Stimulated activated CD8-positive, alpha-beta memory T cell treated with anti-CD3 and anti-CD28 coated beads, Interleukin-7, amount 100 ng/mL, for 1 hour (primary cell): ENCODE measurements around the gene RPS6KA2.
A peak's percentile ranks its signal among the peaks of the same experiment; 100 is the strongest.
"Not testable (repeated sequence)": the region's sequence is repeated elsewhere in the genome, so short reads cannot be mapped to it uniquely, and the experiment has no call there.

Experiments
- DNase-seq, 2 donors: peaks; one replicate each; pipeline ENCODE4 v3.0.0-alpha.2; 2020; ENCODE audit warnings: low read depth in 2 of 2

The RPS6KA2 gene

DNA sequence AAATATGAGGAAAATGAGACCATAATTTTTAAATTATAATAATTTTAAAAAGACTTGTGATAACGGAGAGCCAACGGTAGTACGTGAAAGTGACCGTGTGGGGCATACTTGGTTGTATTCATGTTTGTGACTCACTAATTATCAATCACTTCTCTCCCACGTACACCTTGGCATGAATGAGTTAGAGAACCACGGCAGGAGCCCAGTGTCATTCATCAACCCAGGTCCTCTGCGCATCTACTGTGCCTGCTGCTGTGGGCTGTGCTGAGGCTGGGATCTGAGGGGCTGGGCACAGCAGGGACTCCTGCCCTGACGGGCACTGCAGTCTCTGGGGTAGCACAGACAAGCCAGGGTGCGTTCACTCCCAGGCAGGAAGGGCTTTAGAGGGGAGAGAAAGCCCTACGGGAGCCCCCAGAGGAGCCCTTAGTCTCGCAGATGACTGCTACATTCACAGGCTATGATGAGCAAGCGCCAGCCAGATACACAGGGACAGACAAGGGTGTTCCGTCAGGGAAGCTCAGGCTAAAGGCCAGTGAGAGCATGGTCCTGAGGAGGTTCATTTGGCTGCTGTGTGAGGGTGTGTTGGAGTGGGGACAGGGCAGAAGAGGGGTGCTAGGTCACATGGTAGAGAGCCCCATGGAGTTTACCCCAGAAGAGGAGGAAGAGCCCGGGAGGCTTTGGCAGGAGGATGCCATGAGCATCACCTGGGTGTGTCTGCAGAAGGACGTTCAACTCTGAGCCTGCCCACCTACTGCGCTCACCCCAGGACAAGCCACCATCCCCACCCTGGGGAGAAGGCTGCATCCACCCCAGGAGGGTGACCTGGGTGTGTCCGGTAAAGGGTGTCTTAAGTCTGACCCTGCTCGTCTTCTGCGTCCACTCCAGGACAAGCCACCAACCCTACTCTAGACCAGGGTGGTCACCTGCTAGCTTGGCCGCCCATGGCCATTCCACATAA is 8.2 kb upstream of the RPS6KA2 start:
- DNase-seq = no peak

DNA sequence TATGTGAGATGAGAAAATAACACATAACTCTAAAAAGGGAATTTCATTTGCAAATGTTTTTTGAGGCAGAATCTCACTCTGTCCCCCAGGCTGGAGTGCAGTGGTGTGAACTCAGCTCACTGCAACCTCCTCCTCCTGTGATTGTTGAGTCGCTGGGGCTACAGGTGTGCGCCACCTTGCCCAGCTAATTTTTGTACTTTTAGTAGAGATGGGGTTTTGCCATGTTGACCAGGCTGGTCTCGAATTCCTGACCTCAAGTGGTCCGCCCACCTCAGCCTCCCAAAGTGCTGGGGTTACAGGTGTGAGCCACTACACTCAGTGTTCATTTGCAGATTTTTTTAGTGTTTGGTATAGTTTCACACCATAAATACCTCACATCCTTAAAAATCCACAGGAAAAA is 7.5 kb upstream of the RPS6KA2 start:
- not testable (repeated sequence) for DNase-seq

DNA sequence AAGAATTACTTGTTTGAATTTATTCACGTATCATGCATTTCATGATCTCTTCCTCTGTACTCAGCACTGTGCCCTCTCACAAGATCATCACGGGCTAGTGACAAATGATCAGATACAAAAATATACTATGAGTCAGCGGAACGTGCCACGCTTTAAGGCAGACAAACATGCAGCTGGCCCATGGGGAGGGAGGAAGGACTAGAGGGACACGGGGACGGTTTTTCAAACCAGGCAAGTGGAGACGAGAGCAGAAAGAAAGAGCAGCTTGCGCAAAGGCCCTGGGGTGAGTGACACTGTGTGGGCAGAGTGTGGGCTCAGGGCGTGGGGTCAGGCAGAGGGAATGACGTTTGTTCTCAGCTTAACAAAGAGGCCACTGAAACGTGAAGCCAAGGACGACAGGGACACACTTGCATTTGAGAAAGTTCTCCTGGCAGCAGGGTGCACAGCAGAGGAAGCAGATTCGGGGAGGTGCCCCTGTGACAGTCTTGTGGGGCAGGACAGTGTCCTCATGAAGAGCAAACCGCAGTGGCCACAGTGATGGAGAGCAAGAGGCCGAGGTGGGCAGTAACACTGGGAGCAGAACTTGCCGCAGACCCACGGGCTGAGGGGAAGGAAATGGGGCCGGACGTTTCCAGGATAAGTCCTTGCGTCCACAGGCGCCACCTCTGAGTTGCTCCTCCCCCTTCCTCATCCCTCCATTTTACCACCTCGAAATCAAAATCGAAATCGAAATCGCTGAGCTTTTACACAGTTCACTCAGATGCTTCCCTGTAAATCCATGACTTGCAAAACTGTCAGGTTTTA is 6.9 kb upstream of the RPS6KA2 start:
- DNase-seq = no peak

DNA sequence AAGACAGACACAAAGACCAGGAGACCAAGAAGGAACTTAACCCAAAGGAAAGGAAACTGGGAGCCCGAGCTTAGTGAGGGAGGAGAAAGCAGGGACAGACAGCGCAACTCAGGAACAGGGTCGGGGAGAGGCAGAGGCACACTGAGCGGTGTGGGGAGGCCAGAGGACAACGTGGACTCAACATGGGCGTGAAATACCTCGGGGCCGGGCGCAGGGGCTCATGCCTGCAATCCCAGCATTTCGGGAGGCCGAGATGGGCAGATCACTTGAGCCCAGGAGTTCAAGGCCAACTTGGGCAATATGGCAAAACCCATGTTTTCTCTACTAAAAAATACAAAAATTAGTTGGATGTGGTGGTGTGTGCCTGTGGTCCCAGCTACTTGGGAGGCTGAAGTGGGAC is 5.7 kb upstream of the RPS6KA2 start:
- no peak for DNase-seq

DNA sequence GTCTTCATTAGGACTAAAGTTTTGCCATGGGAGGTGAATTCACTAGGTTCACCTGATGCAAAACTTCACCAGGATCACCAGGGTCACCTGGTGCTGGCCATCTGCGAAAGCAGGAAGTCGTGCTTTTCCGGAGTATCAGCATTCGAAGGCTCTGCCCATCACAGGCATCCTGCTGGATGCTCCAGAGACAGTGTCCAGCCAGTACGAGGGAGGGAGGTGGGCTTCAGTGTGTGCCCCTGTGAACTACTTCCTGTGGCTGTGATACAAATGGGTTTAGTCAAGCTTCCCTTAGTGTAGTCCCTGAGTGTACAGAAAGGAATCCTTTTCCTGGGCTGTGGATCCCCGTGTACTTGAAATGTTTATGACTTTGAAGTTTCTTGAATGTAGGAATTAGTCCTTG is 3.4 kb upstream of the RPS6KA2 start:
- no peak for DNase-seq

DNA sequence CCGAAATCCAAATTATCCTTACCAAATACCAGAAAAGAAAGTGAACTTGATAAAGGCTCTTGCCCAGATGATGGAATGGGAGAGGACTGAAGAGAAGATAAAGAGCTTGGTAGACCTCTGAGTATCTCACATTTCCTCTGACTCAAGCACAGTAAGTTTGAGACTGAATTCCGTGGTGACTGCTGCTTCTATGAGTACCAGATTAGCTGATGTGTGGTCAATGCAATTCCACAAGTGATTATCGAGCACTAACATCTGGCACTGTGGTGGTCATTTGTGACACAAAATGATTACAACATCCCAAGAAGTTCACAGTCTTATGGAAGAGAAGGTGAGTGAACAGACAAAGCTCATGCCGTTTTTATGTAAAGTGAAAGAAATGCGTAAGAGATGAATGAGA is 2.6 kb upstream of the RPS6KA2 start:
- DNase-seq = no peak

DNA sequence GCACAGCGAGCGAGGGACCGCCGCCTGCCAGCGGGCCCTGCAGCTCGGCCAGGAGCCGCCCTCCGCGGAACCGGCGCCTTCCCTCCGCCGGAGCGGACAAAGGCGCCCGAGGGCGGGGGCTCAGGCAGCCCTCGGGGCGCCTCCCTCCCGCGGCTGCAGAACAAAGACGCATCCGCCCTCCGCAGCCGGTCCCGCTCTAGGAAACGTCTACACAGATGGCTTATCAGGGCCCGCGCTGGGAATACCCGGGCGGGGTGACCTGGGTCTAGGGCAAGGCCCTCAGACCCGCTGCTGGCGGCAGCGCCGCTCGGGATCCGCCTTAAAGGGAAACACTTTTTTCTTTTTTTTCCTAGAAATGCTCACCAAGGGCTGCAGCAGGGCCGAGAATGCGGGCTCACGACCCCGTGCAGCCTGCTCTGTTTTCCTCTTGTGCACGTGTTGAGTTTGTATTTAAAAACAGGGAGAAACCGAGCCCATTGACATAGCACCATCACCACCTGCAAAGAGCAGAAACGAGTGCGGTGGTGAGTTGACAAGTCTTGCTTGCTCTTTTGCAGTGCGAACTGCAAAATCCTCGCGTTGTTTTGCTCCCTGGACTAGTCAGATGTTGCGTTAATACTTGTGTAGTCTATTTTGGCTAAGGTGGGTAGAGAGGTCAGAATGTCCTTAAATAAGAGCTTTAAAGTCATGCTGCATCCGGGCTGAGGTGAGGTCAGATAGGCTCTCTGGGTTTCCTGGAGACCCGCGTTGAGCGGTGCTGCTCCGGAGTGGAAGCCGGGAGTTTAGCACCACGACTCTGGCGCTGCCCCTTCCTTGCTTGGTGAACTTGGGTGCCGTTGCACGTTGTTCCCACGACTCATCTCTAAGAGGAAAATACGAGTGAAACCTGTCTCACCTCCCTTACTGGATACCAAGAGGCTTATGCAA is 1.1 kb upstream of the RPS6KA2 start:
- DNase-seq = peak; percentile 4 to 13

DNA sequence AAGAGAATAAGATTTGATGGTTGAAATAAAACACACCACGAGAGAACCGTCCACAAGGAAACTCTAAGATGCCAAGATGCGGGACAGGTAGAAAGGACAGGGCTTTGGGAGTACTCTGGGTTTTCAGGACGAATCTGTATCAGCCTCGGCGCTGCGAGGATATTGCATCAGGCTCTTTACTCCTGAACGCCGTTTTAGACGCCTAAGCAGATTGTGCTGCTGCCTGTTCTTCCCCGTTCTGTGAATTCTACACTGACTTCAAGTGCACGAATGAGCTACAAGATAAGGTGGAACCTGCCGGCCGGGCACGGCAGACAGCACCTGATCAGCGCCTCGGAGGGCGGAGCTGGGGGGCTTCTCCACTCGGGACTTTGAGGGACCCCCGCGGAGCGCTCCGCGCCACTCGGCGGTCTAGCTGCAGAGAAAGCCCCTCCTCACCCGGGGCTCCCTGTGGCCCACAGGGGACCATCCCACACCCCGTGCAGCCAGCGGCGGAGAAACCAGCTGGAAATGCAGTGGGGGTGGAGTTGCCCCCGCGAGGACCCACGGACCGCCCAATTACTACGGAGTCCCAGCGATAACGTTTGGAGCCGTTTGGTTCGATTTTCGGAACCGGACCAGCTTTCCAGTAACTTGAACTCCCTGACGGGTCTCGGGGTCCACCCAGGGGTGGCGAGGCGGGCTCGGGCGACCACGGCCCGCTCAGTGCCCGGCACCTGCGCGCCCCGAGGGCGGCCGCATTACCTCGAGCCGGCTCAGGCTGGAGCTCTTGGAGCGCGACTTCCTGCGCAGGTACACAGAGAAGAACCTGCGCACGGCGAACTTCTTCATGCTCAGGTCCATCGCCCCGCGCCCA is 646 bp downstream of the RPS6KA2 start:
- DNase-seq = peak in 1 of 2 donors; percentile 11

DNA sequence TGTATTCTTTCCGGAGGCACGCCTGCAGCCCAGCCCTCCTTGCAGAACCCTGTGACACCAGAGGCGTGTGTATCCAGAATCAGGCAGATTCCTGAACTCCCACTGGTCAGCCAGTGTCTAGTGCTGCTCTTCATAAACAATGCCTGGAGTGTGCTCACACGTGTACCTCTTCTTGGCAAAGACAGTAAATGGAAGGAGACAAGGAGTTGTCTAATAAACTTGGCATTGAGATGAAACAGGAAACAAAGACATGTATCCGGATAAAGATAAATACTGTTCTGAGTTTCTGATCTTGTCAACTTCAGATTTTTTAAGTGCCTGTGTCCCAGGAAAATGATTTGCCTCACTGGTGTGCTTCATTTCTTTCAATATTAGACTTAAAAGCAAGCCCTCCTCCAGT is 1.7 kb downstream of the RPS6KA2 start:
- DNase-seq = no peak

DNA sequence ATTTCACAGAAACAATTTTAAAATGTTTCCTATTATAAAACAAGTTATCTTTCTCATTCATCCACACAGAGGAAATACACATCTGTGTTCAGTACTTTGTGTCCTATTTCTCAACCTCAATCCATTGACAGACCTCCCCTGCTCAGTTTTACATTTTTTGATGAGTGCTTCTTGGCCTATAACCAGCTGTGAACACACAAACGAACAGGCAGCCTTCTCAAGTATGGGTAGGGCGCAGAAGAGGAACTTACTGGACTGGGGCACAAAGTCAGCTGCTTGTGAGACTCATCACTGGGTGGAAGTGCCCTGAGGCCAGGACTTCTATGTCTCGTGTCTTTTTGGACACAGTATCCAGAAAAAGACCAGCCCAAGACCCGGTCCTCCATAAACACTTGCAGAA is 2.8 kb downstream of the RPS6KA2 start:
- no peak for DNase-seq

DNA sequence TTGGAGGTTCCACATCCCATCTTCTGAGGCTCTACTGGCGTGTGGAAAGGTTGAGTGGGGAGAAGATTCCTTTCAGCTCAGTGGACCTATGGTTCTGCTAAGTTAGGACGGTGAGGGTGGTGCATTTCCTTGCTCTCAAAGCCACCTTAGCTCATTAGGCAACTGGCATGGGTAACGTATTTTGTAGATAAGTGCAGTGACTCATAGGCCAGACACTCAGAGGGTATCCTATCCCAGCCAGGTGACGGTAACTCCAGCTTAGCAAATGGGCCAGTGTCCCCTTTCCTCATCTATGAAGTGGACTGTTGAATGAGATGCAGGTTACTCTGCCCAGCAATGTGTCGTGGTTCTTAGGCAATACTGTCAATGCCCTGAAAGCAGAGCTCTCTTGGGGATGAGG is 3.7 kb downstream of the RPS6KA2 start:
- no peak for DNase-seq

DNA sequence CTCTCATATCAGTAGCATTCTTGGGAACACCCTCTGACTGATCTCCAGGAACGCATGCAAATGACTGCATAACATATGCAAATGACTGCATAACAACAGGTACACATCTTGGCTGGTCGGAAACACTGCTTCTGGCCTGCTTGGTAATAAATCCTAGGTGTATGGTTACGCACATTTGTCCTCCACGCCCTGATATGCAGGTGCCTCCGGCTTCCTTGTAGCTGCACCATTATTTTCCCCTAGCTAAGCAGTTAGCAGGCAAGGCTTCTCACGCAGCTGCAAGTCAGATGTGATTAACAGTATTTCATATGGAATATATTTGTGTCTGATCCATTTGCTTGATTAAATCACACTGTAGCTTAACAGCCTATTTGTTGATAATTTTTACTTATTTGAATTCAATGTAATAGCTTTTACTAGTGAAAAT is 5.9 kb downstream of the RPS6KA2 start:
- DNase-seq = no peak

DNA sequence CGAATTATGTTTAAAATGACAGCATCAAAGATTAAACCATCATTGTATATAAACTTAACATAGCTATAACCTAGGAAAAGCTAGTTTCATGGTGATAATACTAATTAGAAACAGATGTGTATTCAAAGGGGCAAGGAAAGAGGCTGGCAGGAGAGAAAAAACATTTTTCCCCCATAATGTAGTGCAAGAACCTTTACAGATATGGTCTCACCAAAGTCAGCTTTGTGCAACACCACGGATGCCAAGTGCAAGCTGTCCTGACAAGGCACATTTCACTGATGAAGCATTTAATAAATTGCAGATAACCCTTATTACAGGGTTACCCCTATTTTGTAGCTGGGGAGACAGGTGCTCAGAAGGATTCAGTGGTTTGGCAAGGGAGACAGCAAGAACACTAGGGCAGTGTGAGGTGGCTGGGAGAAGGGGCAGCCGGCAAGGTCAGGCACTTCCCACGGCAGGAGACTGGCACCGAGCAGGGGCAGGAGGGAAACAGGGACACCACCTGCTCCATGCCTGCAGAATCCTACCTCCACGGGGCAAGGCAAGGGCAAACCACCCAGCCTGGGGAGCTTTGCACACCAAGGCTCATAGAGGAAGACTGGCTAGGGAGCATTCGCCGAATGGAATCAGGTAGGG is 6.5 kb downstream of the RPS6KA2 start:
- DNase-seq = no peak

DNA sequence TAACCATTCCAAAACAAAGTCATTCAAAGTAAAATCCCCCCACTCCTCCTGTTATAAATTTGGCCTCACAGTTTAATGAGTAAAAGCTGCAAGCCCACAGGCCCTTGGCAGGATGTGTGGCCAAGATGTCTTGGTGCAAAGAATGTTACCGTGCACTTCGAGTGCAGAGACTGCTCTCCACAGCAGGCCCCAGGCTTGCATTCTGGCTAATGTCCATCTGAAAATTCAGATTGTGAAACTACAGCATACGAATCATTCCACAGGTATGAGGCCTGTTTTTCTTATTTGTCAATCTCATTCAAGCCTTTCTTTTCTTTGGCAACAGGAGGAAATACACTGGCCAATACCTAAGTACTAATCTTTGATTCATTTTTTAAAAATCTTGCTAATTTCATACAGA is 7.1 kb downstream of the RPS6KA2 start:
- DNase-seq = no peak

DNA sequence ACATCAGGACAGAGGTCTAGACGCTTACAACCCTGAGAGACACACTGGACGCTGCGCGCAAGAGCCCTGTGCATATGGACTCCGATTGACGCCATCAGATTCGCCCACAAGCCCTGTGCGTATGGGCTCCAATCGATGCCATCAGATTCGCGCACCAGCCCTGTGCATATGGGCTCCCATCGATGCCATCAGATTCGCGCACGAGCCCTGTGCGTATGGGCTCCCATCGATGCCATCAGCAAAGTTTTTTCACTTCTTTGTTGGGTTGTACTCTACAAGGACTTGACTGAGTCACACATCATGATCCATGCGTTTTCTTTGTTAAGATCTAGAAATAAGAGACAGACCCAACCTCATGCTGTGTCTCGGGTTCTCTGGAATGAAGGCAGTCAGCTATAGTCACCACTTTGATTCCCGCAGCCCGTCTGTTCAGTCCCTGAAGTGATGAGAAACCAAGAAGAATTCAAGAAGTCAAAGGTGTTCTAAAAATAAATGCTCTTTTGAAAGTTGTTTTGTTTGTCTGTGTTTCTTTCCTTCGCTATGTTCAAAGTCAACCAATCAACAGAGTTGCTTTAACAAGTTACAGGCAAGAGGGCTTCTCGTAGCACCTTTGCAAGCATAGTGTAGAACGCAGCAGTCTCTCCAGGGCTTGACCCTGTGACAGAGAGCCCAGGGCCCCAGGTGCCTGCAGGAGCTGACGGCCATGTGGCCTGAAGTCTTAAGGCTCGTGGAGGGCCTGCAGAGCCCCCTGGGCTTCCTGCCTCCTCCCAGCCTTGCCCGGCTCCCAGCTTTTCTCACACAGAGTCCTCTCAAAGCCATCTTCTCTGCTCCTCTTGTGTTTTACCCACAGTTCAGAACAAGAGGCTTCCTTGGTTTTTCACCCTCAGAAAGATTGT is 7.9 kb downstream of the RPS6KA2 start:
- no peak for DNase-seq

DNA sequence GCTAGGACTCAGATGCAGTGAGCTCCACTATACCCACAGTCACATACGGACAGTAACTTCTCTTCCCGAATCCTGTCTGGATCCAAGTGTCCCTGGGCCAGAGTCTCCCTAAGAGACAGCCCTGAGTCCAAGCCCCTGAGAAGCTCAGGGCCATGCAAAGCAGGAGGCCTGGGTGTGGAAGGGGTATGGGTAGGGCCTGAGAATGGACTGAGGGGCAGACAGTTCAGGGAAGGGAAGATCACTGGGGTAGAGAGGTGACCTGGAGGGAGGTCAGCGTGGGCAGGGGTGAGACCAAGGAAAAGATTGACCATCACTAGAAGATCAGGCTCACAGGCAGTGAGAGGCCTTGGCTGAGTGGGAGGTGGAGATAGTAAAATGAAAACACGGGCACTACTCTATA is 8.8 kb downstream of the RPS6KA2 start:
- DNase-seq = no peak

DNA sequence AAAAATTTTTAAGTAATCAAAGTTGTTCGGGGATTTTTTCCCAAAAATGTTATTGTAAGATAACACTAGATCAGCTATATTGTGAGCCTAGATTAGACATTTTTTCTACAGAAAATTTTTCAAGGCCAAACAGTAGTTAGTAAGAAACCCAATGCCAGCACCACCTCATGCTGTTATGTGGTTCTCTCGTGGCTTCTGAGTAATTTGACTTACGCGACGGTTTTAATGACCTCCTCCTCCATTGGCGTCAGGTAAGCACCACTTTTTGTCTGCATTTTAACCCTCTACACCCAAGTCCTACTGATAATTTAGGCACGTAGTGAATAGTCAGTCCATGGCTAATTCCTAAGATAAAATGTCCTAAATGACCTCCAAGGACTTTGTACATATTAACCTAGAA is 9.7 kb downstream of the RPS6KA2 start:
- DNase-seq = no peak

DNA sequence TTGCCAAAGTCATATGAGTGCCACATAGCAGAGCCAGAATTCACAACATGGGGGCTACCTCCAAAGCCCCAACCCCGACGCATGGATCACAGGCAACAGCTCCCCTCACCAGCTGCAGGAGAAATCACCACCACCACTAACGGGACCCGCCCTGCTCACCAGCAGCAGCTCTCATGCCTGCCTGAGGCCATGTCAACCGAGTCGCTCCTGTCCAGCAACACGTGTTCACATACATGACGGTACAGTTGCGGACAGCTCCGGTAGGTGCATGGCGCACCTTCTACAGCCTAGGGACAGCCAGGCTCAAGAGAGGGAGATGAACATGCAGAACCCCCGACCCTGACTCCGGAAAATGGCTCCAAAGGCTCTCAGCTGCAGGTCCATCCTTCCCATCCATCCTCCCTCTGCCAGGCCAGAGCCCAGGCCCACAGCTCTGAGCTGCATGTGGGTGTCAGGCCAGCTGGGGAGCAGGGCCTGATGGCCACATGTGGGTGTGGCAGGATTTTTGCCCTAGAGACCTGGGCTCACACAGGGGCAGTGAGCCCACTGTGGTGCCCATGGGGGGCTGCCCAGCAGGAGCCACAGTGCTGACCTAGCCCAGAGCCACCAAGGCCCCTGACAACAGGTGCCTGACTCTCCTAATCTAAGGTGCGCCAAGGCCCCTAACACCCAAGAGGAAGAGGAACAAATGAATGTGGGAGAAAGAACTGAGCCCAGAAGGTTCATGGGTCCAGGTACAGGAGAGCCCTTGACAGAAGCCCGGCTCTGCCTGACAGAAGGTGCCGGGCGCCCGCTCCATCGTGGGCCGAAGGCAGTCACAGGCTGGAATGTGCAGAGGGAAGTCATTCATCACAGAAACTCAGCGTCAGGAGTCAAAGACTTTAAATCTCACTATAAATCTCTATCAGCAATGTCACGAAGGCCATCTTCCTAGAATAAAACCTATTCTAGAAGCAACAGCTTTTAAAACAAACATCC is 10.5 kb downstream of the RPS6KA2 start:
- no peak for DNase-seq
